ENCODE data around the gene PRRT1B.

Gene PRRT1B

GRCh38 chr9:131597246-131597645 is 51.9 kb downstream of the PRRT1B start:
- DNase-seq (ENCODE audit: low read depth) = no peak
- TF ChIP-seq CTCF (IDR thresholded peaks at IDR 0.05; ENCODE audit: control insufficient read depth, extremely low read depth, insufficient read depth) = no peak
- H3K4me3 ChIP-seq (ENCODE audit: low read depth, low read length) = no peak overlapping the region

GRCh38 chr9:131598121-131598520 is 52.8 kb downstream of the PRRT1B start:
- TF ChIP-seq CTCF (IDR thresholded peaks at IDR 0.05; ENCODE audit: control insufficient read depth, extremely low read depth, insufficient read depth) = no peak
- DNase-seq (ENCODE audit: low read depth) = no peak
- no peak overlapping the region for H3K4me3 ChIP-seq (ENCODE audit: low read depth, low read length)

- H3K4me3 ChIP-seq (ENCODE audit: low read depth, low read length) = no peak overlapping the region
- DNase-seq (ENCODE audit: low read depth) = no peak
- no peak for TF ChIP-seq CTCF (IDR thresholded peaks at IDR 0.05; ENCODE audit: control insufficient read depth, extremely low read depth, insufficient read depth)
Observed at GRCh38 chr9:131601683-131602181, 56.4 kb downstream of the PRRT1B start.

- H3K4me3 ChIP-seq (ENCODE audit: low read depth, low read length) = no peak overlapping the region
- TF ChIP-seq CTCF (IDR thresholded peaks at IDR 0.05; ENCODE audit: control insufficient read depth, extremely low read depth, insufficient read depth) = no peak
- DNase-seq (ENCODE audit: low read depth) = no peak
Observed at GRCh38 chr9:131603199-131603598, 57.9 kb downstream of the PRRT1B start.

- TF ChIP-seq CTCF (IDR thresholded peaks at IDR 0.05; ENCODE audit: control insufficient read depth, extremely low read depth, insufficient read depth) = no peak
- DNase-seq (ENCODE audit: low read depth) = no peak
- H3K4me3 ChIP-seq (ENCODE audit: low read depth, low read length) = no peak overlapping the region
Observed at GRCh38 chr9:131603711-131604439, 58.6 kb downstream of the PRRT1B start.

- no peak for TF ChIP-seq CTCF (IDR thresholded peaks at IDR 0.05; ENCODE audit: control insufficient read depth, extremely low read depth, insufficient read depth)
- H3K4me3 ChIP-seq (ENCODE audit: low read depth, low read length) = no peak overlapping the region
- no peak for DNase-seq (ENCODE audit: low read depth)
Observed at GRCh38 chr9:131605770-131606590, 60.7 kb downstream of the PRRT1B start.

Data from LNCaP clone FGC (cell line).